Endothelial cell of umbilical vein (primary cell): Measurements from ENCODE around the gene SLC25A27.

ENCODE experiments used
- CTCF ChIP-seq, 2 donors: IDR thresholded peaks; 1 replicate in 1 of 2; 2 replicates in 1 of 2; pipeline ENCODE4 v1.5.1; 2011; ENCODE audit warnings: low read length in 2 of 2, mild to moderate bottlenecking in 2 of 2, moderate library complexity in 2 of 2, control low read depth in 1 of 2, inconsistent platforms in 1 of 2, low read depth in 1 of 2; ENCODE audit not compliant: insufficient read depth in 1 of 2; ENCODE audit errors: extremely low read depth in 1 of 2
- EZH2 ChIP-seq: IDR thresholded peaks from 2 replicates; pipeline ENCODE4 v1.6.1; 2012; ENCODE audit warnings: borderline replicate concordance, low read depth, mild to moderate bottlenecking, moderate library complexity, low read length, inconsistent platforms; ENCODE audit not compliant: severe bottlenecking
- GATA2 ChIP-seq: IDR thresholded peaks from 2 replicates; pipeline ENCODE4 v1.7.0; 2011; ENCODE audit warnings: low read depth, mild to moderate bottlenecking, moderate library complexity, mixed read lengths, low read length; ENCODE audit not compliant: insufficient read length, insufficient read depth
- JUN ChIP-seq: IDR thresholded peaks from 2 replicates; pipeline ENCODE4 v1.6.1; 2011; ENCODE audit warnings: borderline replicate concordance, low read depth; ENCODE audit not compliant: insufficient read length, insufficient read depth
- MYC ChIP-seq: IDR thresholded peaks from one replicate; pipeline ENCODE4 v1.6.1; 2011; ENCODE audit warnings: mild to moderate bottlenecking, low read depth, low read length
- POLR2A ChIP-seq: IDR thresholded peaks from 2 replicates; pipeline ENCODE4 v1.6.1; 2012; ENCODE audit warnings: low read depth, mild to moderate bottlenecking, control low read depth, low read length
- POLR2AphosphoS5 ChIP-seq: IDR thresholded peaks from 2 replicates; pipeline ENCODE4 v1.6.1; 2012; ENCODE audit warnings: low read depth, mild to moderate bottlenecking, control low read depth, low read length, moderate library complexity; ENCODE audit not compliant: insufficient read depth

GRCh38 chr6:46635462-46635861 lies 17.3 kb upstream of the SLC25A27 start:
- no peak for TF ChIP-seq POLR2A
- no peak for TF ChIP-seq CTCF (IDR thresholded peaks at IDR 0.05; ENCODE audit: extremely low read depth in 1 of 2, insufficient read depth in 1 of 2, low read depth in 1 of 2, low read length in 2 of 2)
- no peak for TF ChIP-seq GATA2
- no peak for TF ChIP-seq POLR2AphosphoS5
- no peak for TF ChIP-seq EZH2
- no peak for TF ChIP-seq MYC
- no peak for TF ChIP-seq JUN
